K562 (cell line): ENCODE data around the gene PRUNE1. TPM values are rescaled to one million over a fixed set of nuclear protein-coding genes. Genes with fewer than 3 reads are reported as not detected.
A peak's percentile ranks its signal among the peaks of the same experiment; 100 is the strongest.

ENCODE experiments used
- ATAC-seq: fragments of 200-7000 bp; cut with Tn5 transposase; 3 replicates; pipeline ENCODE4 v1.9.1; 2020; ENCODE audit warnings: moderate library complexity
- BruUV-seq: library from RNA; stranded (reverse); fragments of 400-500 nt; replicated peaks from 2 replicates; lab custom pipeline; 2021; lab: Mats Ljungman, UMichigan
- CTCF ChIA-PET: fragments of 300-600 bp; formaldehyde crosslinking; extraction: SDS; loops from one replicate; lab custom pipeline; 2021; ENCODE audit warnings: low intra/inter-chr PET ratio; lab: Yijun Ruan, JAX
- POLR2A ChIA-PET: fragments of 300-600, 350-650 bp; sonication (Branson Sonifier 250); formaldehyde crosslinking; extraction: SDS; loops from one replicate; lab custom pipeline; 2021; ENCODE audit warnings: antibody characterized with exemption, inconsistent platforms; lab: Yijun Ruan, JAX
- DNase-seq, 4 experiments: peaks; one replicate each; pipeline versions ENCODE4 v3.0.0 to v3.0.0-alpha.2; 2011 to 2018; ENCODE audit warnings: low spot score in 3 of 4, mixed read lengths in 3 of 4; ENCODE audit errors: extremely low read depth in 1 of 4
- FAIRE-seq: peaks from 2 replicates; lab custom pipeline; 2011; peaks lifted over from hg19 to GRCh38; lab: Jason Lieb, UNC
- H2AFZ ChIP-seq: 2 replicates; pipeline ENCODE4 v1.6.0; 2011; ENCODE audit warnings: low read depth, low read length, control low read depth, inconsistent platforms
- H3K27ac ChIP-seq: fragments of 200-600 bp; 3 replicates; pipeline ENCODE4 v1.8.0; 2011; ENCODE audit warnings: low read depth, mild to moderate bottlenecking, control low read depth, inconsistent platforms, low read length, moderate library complexity, mixed read lengths; ENCODE audit errors: extremely low read depth
- H3K27me3 ChIP-seq, 2 experiments: fragments of 300-600 bp in 1 of 2; 2 replicates in 1 of 2; 3 replicates in 1 of 2; pipeline versions ENCODE4 v1.6.0 to v1.8.0; 2011; ENCODE audit warnings: inconsistent platforms in 2 of 2, low read length in 2 of 2, mild to moderate bottlenecking in 1 of 2, mixed read lengths in 1 of 2, moderate library complexity in 1 of 2; ENCODE audit not compliant: control insufficient read depth in 2 of 2, insufficient read depth in 2 of 2
- H3K36me3 ChIP-seq: fragments of 300-600 bp; 3 replicates; pipeline ENCODE4 v1.8.0; 2011; ENCODE audit warnings: mild to moderate bottlenecking, low read length, inconsistent platforms; ENCODE audit not compliant: control insufficient read depth, insufficient read depth
- H3K4me1 ChIP-seq, 2 experiments: fragments of 200-600 bp in 1 of 2; replicated peaks in 1 of 2; 2 replicates in 1 of 2; 3 replicates in 1 of 2; pipeline versions ENCODE4 v1.5.1 to v1.8.0; 2011; ENCODE audit warnings: inconsistent platforms in 2 of 2, low read length in 2 of 2, mild to moderate bottlenecking in 1 of 2, mixed read lengths in 1 of 2, moderate library complexity in 1 of 2; ENCODE audit not compliant: control insufficient read depth in 2 of 2, insufficient read depth in 2 of 2
- H3K4me2 ChIP-seq: 2 replicates; pipeline ENCODE4 v1.6.1; 2011; ENCODE audit warnings: low read length, control low read depth, inconsistent platforms, mixed read lengths; ENCODE audit not compliant: insufficient read depth
- H3K4me3 ChIP-seq: fragments of 200-600 bp; sonication (generic), shearing (Covaris generic); 2 replicates; pipeline ENCODE4 v1.5.1; 2016; ENCODE audit warnings: control low read depth, inconsistent platforms
- H3K79me2 ChIP-seq: fragments of 200-600 bp; 3 replicates; pipeline ENCODE4 v1.8.0; 2011; ENCODE audit warnings: low read length, inconsistent platforms; ENCODE audit not compliant: control insufficient read depth, insufficient read depth
- H3K9ac ChIP-seq, 2 experiments: 2 replicates each; pipeline versions ENCODE4 v1.6.0 to v1.6.1; 2011; ENCODE audit warnings: low read depth in 2 of 2, low read length in 2 of 2, control low read depth in 1 of 2, inconsistent platforms in 1 of 2, mild to moderate bottlenecking in 1 of 2, mixed read lengths in 1 of 2; ENCODE audit not compliant: insufficient read depth in 1 of 2
- H3K9me1 ChIP-seq: one replicate; pipeline ENCODE4 v1.6.0; 2011; ENCODE audit warnings: inconsistent platforms, mild to moderate bottlenecking, low read length, moderate library complexity; ENCODE audit not compliant: control insufficient read depth, insufficient read depth
- H3K9me3 ChIP-seq: replicated peaks from 2 replicates; pipeline ENCODE4 v1.5.1; 2011; ENCODE audit warnings: low read depth, low read length, inconsistent platforms; ENCODE audit not compliant: control insufficient read depth, insufficient read depth
- H4K20me1 ChIP-seq: replicated peaks from 2 replicates; pipeline ENCODE4 v1.6.1; 2011; ENCODE audit warnings: low read length, inconsistent platforms, mixed read lengths; ENCODE audit not compliant: control insufficient read depth, insufficient read depth
- EGR1 ChIP-seq: fragments of 450-650 bp; conservative IDR thresholded peaks from 2 replicates; pipeline ENCODE4 v1.6.1; 2017; ENCODE audit warnings: mild to moderate bottlenecking
- MEF2A ChIP-seq: IDR thresholded peaks from 2 replicates; pipeline ENCODE4 v1.6.1; 2011; ENCODE audit warnings: low read depth, mild to moderate bottlenecking, low read length, moderate library complexity; ENCODE audit not compliant: control insufficient read depth
- SMAD3 ChIP-seq: fragments of 450-650 bp; formaldehyde crosslinking; conservative IDR thresholded peaks from 2 replicates; pipeline ENCODE4 v1.4.0; 2020; ENCODE audit warnings: mild to moderate bottlenecking
- ZNF609 ChIP-seq: sonication (generic); formaldehyde crosslinking; IDR thresholded peaks from 2 replicates; pipeline ENCODE4 v1.8.1; 2023; ENCODE audit warnings: missing genetic modification reagents, mild to moderate bottlenecking, borderline replicate concordance
- WGBS: fragments of 100-300 bp; shearing (Covaris generic); methylation state at CpG from one replicate; pipeline ENCODE4 v1.1.6; 2016; ENCODE audit warnings: low coverage, mixed read lengths; ENCODE audit not compliant: insufficient coverage; ENCODE audit errors: missing lambda C conversion rate; 5-methylcytosine and 5-hydroxymethylcytosine counted together
- in situ Hi-C: fragments of 300-500 bp; cut with MboI; formaldehyde crosslinking; loops from 4 replicates; pipeline ENCODE4 v1.15.0; 2018; ENCODE audit warnings: inconsistent platforms, mixed read lengths
- intact Hi-C: fragments of 100-400 bp; cut with micrococcal nuclease; formaldehyde crosslinking; loops from 2 replicates; pipeline ENCODE4 v1.14.2; 2022
- polyA plus RNA-seq, 8 experiments: library from polyadenylated mRNA; depleted of rRNA in 4 of 8; stranded (reverse) in 5 of 8; unstranded in 3 of 8; fragments of >200 nt; fragmentation: Nextera tagmentation in 2 of 8; fragmentation: Illumina TruSeq in 1 of 8; extraction: Ambion mirVana in 2 of 8; extraction: Trizol in 1 of 8; gene quantifications; 2 replicates each; pipeline versions ENCODE4 v1.2.1 to v1.2.3, GENCODE V29; 2011 to 2014; ENCODE audit warnings: inconsistent platforms in 1 of 8, missing spikeins in 1 of 8
- total RNA-seq, 7 experiments: library from RNA; depleted of rRNA in 6 of 7; stranded (reverse); fragments of >200 nt in 6 of 7; fragmentation: Illumina TruSeq in 2 of 7; extraction: Trizol in 2 of 7; gene quantifications; 2 replicates each; pipeline versions ENCODE4 v1.2.1 to v1.2.3, GENCODE V29; 2011 to 2021; ENCODE audit warnings: low replicate concordance in 1 of 7
- TF ChIP-seq, protein P1 (sequence below), 2 experiments: fragments of 200-800 bp in 1 of 2; sonication (Bioruptor generic) in 1 of 2; sonication (generic) in 1 of 2; formaldehyde crosslinking in 1 of 2; IDR thresholded peaks in 1 of 2; conservative IDR thresholded peaks in 1 of 2; 2 replicates each; pipeline versions ENCODE4 v1.5.0 to v1.6.1; 2016 to 2020; ENCODE audit warnings: missing compliant biosample characterization in 1 of 2, missing genetic modification characterization in 1 of 2, missing genetic modification reagents in 1 of 2

PRUNE1 gene
- total and polyA plus RNA-seq, 9 of the 15 experiments (the other 6 are each of a cell fraction or from before 2014, with no cell fraction given) = 16.7 to 48.3 (median 26.2) TPM

- ATAC-seq (peak; percentile 1; the same call in 1 of the 3 replicates), FAIRE-seq (no peak)
- 12% methylated on average over 5 of the region's 5 CpGs for WGBS
- in situ Hi-C loops = no loop called here
- Histone ChIP-seq H4K20me1 (no peaks in the 10 kb centered on the region), H3K4me2 (peak overlapping the region; percentile 97), H2AFZ (peak overlapping the region; percentile 40; the same call in 1 of the 2 replicates), H3K27me3 (no peaks in the 10 kb centered on the region), H3K9me1 (no peaks in the 10 kb centered on the region), H3K9me3 (no peaks in the 10 kb centered on the region), H3K79me2 (peaks cover 36% of the 10 kb centered on the region), H3K36me3 (peaks cover 32% of the 10 kb centered on the region; the same call in 2 of the 3 replicates), H3K27ac (peak overlapping the region; percentile 98), H3K4me3 (peak overlapping the region; percentile 82; the same call in 1 of the 2 replicates)
- BruUV-seq = no TSS peak
- POLR2A ChIA-PET = interaction anchor here (1.0 to 2.0 kb wide), 4 partner anchors 9 to 12 kb away, joined by 4 to 7 read pairs (median 4); partner anchors contain the start of genes CDC42SE1 and MLLT11
- CTCF ChIA-PET = no interaction called here
- TF ChIP-seq, protein P1, sequence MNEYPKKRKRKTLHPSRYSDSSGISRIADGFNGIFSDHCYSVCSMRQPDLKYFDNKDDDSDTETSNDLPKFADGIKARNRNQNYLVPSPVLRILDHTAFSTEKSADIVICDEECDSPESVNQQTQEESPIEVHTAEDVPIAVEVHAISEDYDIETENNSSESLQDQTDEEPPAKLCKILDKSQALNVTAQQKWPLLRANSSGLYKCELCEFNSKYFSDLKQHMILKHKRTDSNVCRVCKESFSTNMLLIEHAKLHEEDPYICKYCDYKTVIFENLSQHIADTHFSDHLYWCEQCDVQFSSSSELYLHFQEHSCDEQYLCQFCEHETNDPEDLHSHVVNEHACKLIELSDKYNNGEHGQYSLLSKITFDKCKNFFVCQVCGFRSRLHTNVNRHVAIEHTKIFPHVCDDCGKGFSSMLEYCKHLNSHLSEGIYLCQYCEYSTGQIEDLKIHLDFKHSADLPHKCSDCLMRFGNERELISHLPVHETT (CRISPR knock-in tag; conservative IDR thresholded peaks at IDR 0.05 in 1 of 2, IDR thresholded peaks at IDR 0.05 in 1 of 2) = 0 out of 4 replicates have a peak, but pooled peaks of 1 of the 2 experiments have one; percentile 16
- TF ChIP-seq EGR1 (0 out of 2 replicates have a peak, but pooled peaks have one; percentile 5), ZNF609 (CRISPR knock-in tag) (0 out of 2 replicates have a peak, but pooled peaks have one; percentile 40), SMAD3 (CRISPR knock-in tag) (no peak), MEF2A (peak; percentile 58; the same call in 1 of the 2 replicates)
- TF ChIP-seq, all 486 proteins: peak for 4
- DNase-seq = no peak
- Histone ChIP-seq H3K9ac (peak overlapping the region; percentile 93 to 94; a peak in 3 of 4 replicates), H3K4me1 (peaks cover 24 to 29% of the 10 kb centered on the region in 2 experiments)
- intact Hi-C loops = no loop called here
Observed at GRCh38 chr1:151069103-151069486, 60.8 kb downstream of the PRUNE1 start.
